ENCODE data around the gene IDH1.
A peak's percentile ranks its signal among the peaks of the same experiment; 100 is the strongest.

Gene IDH1

DNA sequence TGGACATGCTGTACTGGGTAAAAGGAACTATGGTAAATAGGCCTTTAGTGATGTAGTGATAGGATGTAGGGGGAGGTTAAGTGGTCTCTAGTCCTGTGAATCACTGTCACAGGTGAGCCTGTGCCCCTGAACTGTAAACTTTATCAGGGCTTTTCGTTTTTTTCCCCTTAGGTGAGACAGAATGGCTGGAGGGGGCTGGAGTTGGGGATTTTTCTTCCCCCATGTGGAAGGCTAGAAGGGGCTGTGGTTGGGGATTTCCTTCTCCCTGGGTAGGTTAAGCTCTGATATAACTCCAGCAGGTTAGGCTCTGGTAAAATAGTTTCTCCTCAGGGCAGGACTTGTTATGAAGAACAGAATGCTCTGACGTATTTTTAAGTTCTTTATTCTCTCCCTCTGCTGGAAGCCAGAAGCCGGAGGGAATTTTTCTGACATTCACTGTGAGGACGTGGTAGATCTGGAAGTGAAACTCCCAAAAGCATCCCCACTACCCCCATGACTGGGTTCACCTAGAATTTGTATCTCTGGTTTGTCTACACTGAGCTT is 39.7 kb upstream of the IDH1 start:
- TF ChIP-seq, protein P1, sequence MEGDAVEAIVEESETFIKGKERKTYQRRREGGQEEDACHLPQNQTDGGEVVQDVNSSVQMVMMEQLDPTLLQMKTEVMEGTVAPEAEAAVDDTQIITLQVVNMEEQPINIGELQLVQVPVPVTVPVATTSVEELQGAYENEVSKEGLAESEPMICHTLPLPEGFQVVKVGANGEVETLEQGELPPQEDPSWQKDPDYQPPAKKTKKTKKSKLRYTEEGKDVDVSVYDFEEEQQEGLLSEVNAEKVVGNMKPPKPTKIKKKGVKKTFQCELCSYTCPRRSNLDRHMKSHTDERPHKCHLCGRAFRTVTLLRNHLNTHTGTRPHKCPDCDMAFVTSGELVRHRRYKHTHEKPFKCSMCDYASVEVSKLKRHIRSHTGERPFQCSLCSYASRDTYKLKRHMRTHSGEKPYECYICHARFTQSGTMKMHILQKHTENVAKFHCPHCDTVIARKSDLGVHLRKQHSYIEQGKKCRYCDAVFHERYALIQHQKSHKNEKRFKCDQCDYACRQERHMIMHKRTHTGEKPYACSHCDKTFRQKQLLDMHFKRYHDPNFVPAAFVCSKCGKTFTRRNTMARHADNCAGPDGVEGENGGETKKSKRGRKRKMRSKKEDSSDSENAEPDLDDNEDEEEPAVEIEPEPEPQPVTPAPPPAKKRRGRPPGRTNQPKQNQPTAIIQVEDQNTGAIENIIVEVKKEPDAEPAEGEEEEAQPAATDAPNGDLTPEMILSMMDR (conservative IDR thresholded peaks at IDR 0.05; ENCODE audit: control insufficient read depth, insufficient read depth, low read depth, low read length): no peak
- DNase-seq (ENCODE audit: low read depth): no peak
- H3K4me3 ChIP-seq (ENCODE audit: control insufficient read depth, low read depth, low read length): no peak overlapping the region

DNA sequence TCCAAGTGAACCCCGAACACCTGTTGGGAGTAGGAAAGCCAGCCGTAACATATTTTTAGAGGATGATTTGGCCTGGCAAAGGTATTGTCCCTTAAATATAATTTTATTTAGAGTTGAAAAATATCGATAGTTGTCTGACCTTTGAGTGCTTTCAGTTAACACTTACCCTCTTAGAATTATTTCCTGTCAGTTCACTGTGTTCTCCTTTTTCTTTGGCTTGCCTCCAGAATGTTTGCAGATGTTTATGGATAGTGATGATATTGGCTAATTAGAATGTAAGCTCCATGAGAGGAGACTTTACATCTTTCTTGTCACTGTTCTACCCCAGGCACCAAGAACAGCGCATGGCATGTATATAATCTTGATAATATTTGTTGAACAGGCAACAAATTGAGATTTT is 31.0 kb upstream of the IDH1 start:
- TF ChIP-seq, protein P1 (conservative IDR thresholded peaks at IDR 0.05; ENCODE audit: control insufficient read depth, insufficient read depth, low read depth, low read length): no peak
- DNase-seq (ENCODE audit: low read depth): no peak

DNA sequence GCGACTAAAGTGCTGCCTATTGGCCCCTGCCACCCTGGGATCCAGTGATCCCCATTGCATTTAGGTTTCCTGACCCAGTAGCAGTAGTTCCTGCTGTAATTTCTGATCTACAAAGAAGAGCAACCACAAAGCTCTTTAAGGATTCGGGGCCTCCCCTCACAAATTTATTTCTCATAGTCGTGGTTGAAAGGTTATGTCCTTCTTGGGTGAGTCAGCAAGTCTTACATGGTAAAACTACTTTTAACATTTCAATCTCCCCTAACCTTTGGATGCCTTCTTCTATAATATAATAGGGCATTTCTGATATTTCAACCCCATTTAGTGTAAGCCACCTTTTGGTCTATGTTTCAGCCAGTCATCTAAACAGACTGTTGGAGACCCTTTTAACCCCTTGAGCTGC is 26.1 kb upstream of the IDH1 start:
- TF ChIP-seq, protein P1 (conservative IDR thresholded peaks at IDR 0.05; ENCODE audit: control insufficient read depth, insufficient read depth, low read depth, low read length): no peak
- no peak overlapping the region for H3K4me3 ChIP-seq (ENCODE audit: control insufficient read depth, low read depth, low read length)
- DNase-seq (ENCODE audit: low read depth): peak; percentile 63

More for the DNA sequence above, 31.0 kb upstream of the IDH1 start:
- H3K4me3 ChIP-seq (ENCODE audit: control insufficient read depth, low read depth, low read length): no peak overlapping the region

DNA sequence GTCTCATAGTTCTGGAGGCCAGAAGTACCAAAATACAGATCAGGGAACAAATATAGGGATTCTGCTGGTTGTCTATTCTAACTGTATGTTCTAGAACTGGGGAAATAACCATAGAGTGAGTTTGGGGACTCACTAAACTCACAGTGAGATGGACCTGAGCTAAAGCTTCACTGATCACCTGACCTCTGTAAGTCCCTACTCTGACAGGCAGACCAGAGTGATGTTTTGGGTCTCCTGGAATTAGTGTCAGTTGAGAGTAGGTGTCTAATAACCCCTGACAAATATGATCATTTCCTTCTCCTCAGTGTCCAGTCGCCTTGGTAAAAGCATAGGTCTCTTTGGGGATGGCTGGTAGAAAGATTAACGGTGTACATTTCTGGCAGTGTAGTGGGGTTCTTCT is 25.4 kb upstream of the IDH1 start:
- no peak for DNase-seq (ENCODE audit: low read depth)
- TF ChIP-seq, protein P1 (conservative IDR thresholded peaks at IDR 0.05; ENCODE audit: control insufficient read depth, insufficient read depth, low read depth, low read length): no peak
- no peak overlapping the region for H3K4me3 ChIP-seq (ENCODE audit: control insufficient read depth, low read depth, low read length)

DNA sequence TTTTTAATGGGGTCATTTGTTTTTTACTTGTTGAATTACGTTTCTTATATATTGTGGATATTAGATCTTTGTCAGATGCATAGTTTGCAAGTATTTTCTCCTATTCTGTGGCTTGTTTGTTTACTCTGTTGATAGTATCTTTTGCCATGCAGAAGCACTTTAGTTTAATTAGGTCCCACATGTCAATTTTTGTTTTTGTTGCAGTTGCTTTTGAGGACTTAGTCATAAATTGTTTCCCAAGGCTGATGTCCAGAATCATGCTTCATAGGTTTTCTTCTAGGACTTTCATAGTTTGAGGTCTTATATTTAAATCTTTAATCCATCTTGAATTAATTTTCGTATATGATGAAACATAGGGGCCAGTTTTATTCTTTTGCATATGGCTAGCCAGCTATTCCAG is 24.4 kb upstream of the IDH1 start:
- no peak for DNase-seq (ENCODE audit: low read depth)
- no peak overlapping the region for H3K4me3 ChIP-seq (ENCODE audit: control insufficient read depth, low read depth, low read length)

DNA sequence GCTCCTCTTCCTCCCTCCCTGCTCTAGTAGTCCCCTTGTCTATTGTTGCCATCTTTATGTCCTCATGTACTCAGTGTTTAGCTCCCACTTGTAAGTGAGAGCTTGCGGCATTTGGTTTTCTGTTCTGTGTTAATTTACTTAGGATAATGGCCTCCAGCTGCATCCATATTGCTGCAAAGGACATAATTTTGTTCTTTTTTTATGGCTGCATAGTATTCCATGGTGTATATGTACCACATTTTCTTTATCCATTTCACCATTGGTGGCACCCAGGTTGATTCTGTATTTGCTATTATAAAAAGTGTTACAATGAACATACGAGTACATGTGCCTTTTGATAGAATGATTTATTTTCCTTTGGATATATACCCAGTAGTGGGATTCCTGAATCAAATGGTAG is 23.7 kb upstream of the IDH1 start:
- DNase-seq (ENCODE audit: low read depth): no peak
- TF ChIP-seq, protein P1 (conservative IDR thresholded peaks at IDR 0.05; ENCODE audit: control insufficient read depth, insufficient read depth, low read depth, low read length): no peak
- H3K4me3 ChIP-seq (ENCODE audit: control insufficient read depth, low read depth, low read length): no peak overlapping the region

More for the DNA sequence above, 24.4 kb upstream of the IDH1 start:
- TF ChIP-seq, protein P1 (conservative IDR thresholded peaks at IDR 0.05; ENCODE audit: control insufficient read depth, insufficient read depth, low read depth, low read length): no peak

DNA sequence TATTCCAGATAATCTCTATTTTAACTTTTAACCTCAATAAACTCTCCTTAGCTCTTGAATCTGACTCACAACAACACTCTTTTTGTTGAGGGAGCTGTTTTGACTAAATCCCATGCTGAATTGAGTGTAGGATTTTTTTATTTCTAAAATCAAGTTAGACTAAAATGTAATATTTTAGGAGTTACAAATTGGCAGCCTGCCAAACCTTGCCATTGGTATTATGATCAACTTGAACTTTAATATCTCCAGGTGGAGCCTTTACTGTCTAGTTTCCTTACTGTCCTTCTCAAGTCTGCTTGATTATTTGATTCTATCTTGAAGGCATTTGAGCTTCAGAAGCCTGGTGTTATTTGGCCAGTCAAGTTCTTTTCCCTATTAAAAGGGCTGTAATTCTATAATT is 19.9 kb upstream of the IDH1 start:
- TF ChIP-seq, protein P1 (conservative IDR thresholded peaks at IDR 0.05; ENCODE audit: control insufficient read depth, insufficient read depth, low read depth, low read length): no peak
- H3K4me3 ChIP-seq (ENCODE audit: control insufficient read depth, low read depth, low read length): no peak overlapping the region
- DNase-seq (ENCODE audit: low read depth): no peak

Data from fibroblast of mammary gland (primary cell).